Gastroesophageal sphincter (tissue), 4 donors: ENCODE results near the gene CAPN2. TPM values are rescaled to one million over a fixed set of nuclear protein-coding genes. Genes with fewer than 3 reads are reported as not detected.

Source experiments
- ATAC-seq: fragments of 150-250 bp; one replicate; pipeline ENCODE4 v1.9.1; 2016; ENCODE audit warnings: mild to moderate bottlenecking, moderate library complexity
- H3K27ac ChIP-seq, 4 donors: fragments of 200-600 bp; sonication (generic) in 3 of 4; 1 replicate in 3 of 4; 2 replicates in 1 of 4; pipeline ENCODE4 v1.5.1; 2016 to 2019
- H3K27me3 ChIP-seq: fragments of 200-600 bp; sonication (generic); one replicate; pipeline ENCODE4 v1.5.1; 2019
- H3K36me3 ChIP-seq, 2 donors: fragments of 200-600 bp; sonication (generic); one replicate each; pipeline ENCODE4 v1.5.1; 2019; ENCODE audit warnings: control low read depth in 1 of 2
- H3K4me1 ChIP-seq, 3 donors: fragments of 200-600 bp; sonication (generic); 1 replicate in 2 of 3; 2 replicates in 1 of 3; pipeline ENCODE4 v1.5.1; 2016 to 2019; ENCODE audit warnings: control low read depth in 2 of 3
- H3K4me3 ChIP-seq, 2 donors: fragments of 200-600 bp; sonication (generic); one replicate each; pipeline ENCODE4 v1.5.1; 2019; ENCODE audit warnings: mild to moderate bottlenecking in 1 of 2, moderate library complexity in 1 of 2
- H3K9me3 ChIP-seq, 3 donors: fragments of 200-600 bp; sonication (generic); one replicate each; pipeline ENCODE4 v1.5.1; 2017 to 2019; ENCODE audit warnings: control low read depth in 2 of 3
- EP300 ChIP-seq: sonication (generic); formaldehyde crosslinking; IDR thresholded peaks from one replicate; pipeline ENCODE4 v1.6.1; 2017; ENCODE audit warnings: antibody characterized with exemption, mild to moderate bottlenecking
- POLR2A ChIP-seq, 2 donors: fragments of 450-650 bp; IDR thresholded peaks; one replicate each; pipeline ENCODE4 v1.6.1; 2017; ENCODE audit warnings: antibody characterized with exemption in 2 of 2, mild to moderate bottlenecking in 2 of 2, moderate library complexity in 1 of 2
- POLR2AphosphoS5 ChIP-seq: sonication (generic); formaldehyde crosslinking; IDR thresholded peaks from one replicate; pipeline ENCODE4 v1.6.1; 2017; ENCODE audit warnings: antibody characterized with exemption
- WGBS, 2 donors: methylation state at CpG; one replicate each; pipeline ENCODE4 v1.1.5; 2018; ENCODE audit warnings: low coverage in 1 of 2; 5-methylcytosine and 5-hydroxymethylcytosine counted together
- total RNA-seq, 4 donors: library from RNA; depleted of rRNA; stranded (reverse); fragments of >200 nt; gene quantifications; one replicate each; pipeline ENCODE4 v1.1.0, GENCODE V29; 2016
- TF ChIP-seq, protein P1 (sequence below), 4 experiments: fragments of 200-600 bp in 2 of 4; fragments of 450-650 bp in 2 of 4; sonication (generic) in 1 of 4; IDR thresholded peaks; one replicate each; pipeline ENCODE4 v1.5.1; 2017 to 2019; ENCODE audit warnings: antibody characterized with exemption in 4 of 4, mild to moderate bottlenecking in 2 of 4, moderate library complexity in 2 of 4

Gene CAPN2
- total RNA-seq, 4 donors from 2014 or later = 140 to 174 (median 149) TPM

DNA sequence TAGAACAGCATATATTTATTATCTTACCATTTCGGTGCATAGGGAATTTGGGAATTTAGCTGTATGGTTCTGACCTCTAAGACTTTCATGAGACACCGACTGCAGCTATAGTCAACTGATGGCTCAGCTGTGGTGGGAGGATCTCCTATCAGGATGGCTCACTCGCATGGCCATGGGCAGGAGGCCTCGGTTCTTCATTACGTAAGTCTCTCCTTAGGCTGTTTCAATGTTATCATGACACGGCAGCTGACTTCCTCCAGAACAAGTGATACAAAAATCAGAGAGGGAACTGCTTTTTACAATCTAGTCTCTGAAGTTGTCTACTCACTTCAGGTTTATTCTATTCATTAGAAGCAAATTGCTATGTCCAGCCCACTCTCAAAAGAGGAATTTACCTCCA is 33.5 kb upstream of the CAPN2 start:
- Histone ChIP-seq H3K4me3 (no peak overlapping the region), H3K4me1 (no peaks in the 10 kb centered on the region), H3K36me3 (no peaks in the 10 kb centered on the region), H3K27ac (no peak overlapping the region), H3K9me3 (peaks cover 0 to 10% (median 0%) of the 10 kb centered on the region in 3 donors), H3K27me3 (no peaks in the 10 kb centered on the region)
- 82 to 91% methylated on average over 4 to 6 of the region's 6 CpGs for WGBS, 2 donors
- ATAC-seq = no peak
- no peak for TF ChIP-seq EP300
- no peak for TF ChIP-seq POLR2AphosphoS5
- TF ChIP-seq POLR2A (IDR thresholded peaks at IDR 0.05) = no peak
- TF ChIP-seq, protein P1, sequence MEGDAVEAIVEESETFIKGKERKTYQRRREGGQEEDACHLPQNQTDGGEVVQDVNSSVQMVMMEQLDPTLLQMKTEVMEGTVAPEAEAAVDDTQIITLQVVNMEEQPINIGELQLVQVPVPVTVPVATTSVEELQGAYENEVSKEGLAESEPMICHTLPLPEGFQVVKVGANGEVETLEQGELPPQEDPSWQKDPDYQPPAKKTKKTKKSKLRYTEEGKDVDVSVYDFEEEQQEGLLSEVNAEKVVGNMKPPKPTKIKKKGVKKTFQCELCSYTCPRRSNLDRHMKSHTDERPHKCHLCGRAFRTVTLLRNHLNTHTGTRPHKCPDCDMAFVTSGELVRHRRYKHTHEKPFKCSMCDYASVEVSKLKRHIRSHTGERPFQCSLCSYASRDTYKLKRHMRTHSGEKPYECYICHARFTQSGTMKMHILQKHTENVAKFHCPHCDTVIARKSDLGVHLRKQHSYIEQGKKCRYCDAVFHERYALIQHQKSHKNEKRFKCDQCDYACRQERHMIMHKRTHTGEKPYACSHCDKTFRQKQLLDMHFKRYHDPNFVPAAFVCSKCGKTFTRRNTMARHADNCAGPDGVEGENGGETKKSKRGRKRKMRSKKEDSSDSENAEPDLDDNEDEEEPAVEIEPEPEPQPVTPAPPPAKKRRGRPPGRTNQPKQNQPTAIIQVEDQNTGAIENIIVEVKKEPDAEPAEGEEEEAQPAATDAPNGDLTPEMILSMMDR (IDR thresholded peaks at IDR 0.05) = no peak

DNA sequence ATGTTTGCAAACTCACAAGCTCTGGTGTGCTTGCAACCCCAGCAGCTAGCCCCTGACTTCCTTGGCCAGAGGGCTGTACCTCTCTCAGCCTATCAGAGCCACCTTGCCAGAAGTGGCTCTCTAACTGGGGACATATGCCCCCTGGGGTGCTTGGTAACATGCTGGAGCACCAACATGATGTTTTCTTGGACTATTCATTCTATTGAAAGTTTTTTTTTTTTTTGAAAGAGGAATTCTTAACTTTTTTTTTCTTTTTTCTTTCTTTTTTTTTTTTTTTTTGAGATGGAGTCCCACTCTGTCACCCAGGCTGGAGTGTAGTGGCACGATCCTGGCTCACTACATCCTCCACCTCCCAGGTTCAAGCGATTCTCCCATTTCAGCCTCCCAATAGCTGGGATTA is 32.2 kb upstream of the CAPN2 start:
- no peaks in the 10 kb centered on the region for H3K9me3 ChIP-seq
- TF ChIP-seq EP300 = no peak
- no peak for TF ChIP-seq POLR2A (IDR thresholded peaks at IDR 0.05)
- TF ChIP-seq POLR2AphosphoS5 = no peak
- TF ChIP-seq, protein P1 (IDR thresholded peaks at IDR 0.05) = no peak
- H3K27ac ChIP-seq = no peak overlapping the region
- ATAC-seq = no peak
- 100% methylated on average over 2 of the region's 2 CpGs; no CpG with 5 or more reads in 1 of the 2 donors for WGBS, 2 donors
- H3K4me3 ChIP-seq = no peak overlapping the region
- H3K4me1 ChIP-seq = no peaks in the 10 kb centered on the region
- H3K27me3 ChIP-seq = no peaks in the 10 kb centered on the region
- H3K36me3 ChIP-seq = no peaks in the 10 kb centered on the region

- no peaks in the 10 kb centered on the region for H3K36me3 ChIP-seq
- 86 to 95% methylated on average over 3 of the region's 3 CpGs for WGBS, 2 donors
- no peak for ATAC-seq
- H3K27me3 ChIP-seq = no peaks in the 10 kb centered on the region
- TF ChIP-seq, protein P1 (IDR thresholded peaks at IDR 0.05) = no peak
- TF ChIP-seq POLR2A (IDR thresholded peaks at IDR 0.05) (no peak), POLR2AphosphoS5 (no peak), EP300 (no peak)
- no peak overlapping the region for H3K4me3 ChIP-seq
- H3K27ac ChIP-seq = no peak overlapping the region
- H3K9me3 ChIP-seq = no peaks in the 10 kb centered on the region
- H3K4me1 ChIP-seq = no peaks in the 10 kb centered on the region
Observed at GRCh38 chr1:223682502-223682901, 29.8 kb upstream of the CAPN2 start.

GRCh38 chr1:223683586-223684487 is 28.5 kb upstream of the CAPN2 start:
- Histone ChIP-seq H3K36me3 (no peaks in the 10 kb centered on the region), H3K4me3 (no peak overlapping the region), H3K27me3 (peaks cover 6% of the 10 kb centered on the region), H3K27ac (no peak overlapping the region), H3K9me3 (no peaks in the 10 kb centered on the region), H3K4me1 (no peaks in the 10 kb centered on the region)
- TF ChIP-seq EP300 (no peak), POLR2AphosphoS5 (no peak), POLR2A (IDR thresholded peaks at IDR 0.05) (no peak)
- TF ChIP-seq, protein P1 (IDR thresholded peaks at IDR 0.05) = peak; percentile 40 to 59 (median 52)
- 0 to 21% methylated on average over 1 to 3 of the region's 9 CpGs for WGBS, 2 donors
- ATAC-seq = no peak

- H3K27ac ChIP-seq = no peak overlapping the region
- H3K9me3 ChIP-seq = no peaks in the 10 kb centered on the region
- no peak overlapping the region for H3K4me3 ChIP-seq
- H3K4me1 ChIP-seq = no peaks in the 10 kb centered on the region
- WGBS, 2 donors = 71 to 74% methylated on average over 3 of the region's 3 CpGs
- TF ChIP-seq POLR2A (IDR thresholded peaks at IDR 0.05) (no peak), EP300 (no peak), POLR2AphosphoS5 (no peak)
- TF ChIP-seq, protein P1 (IDR thresholded peaks at IDR 0.05) = no peak
- no peak for ATAC-seq
- no peaks in the 10 kb centered on the region for H3K36me3 ChIP-seq
- H3K27me3 ChIP-seq = peaks cover 7% of the 10 kb centered on the region
Observed at GRCh38 chr1:223684488-223684792, 27.9 kb upstream of the CAPN2 start.
